ENCODE data around the gene LDB3.

LDB3 gene

DNA sequence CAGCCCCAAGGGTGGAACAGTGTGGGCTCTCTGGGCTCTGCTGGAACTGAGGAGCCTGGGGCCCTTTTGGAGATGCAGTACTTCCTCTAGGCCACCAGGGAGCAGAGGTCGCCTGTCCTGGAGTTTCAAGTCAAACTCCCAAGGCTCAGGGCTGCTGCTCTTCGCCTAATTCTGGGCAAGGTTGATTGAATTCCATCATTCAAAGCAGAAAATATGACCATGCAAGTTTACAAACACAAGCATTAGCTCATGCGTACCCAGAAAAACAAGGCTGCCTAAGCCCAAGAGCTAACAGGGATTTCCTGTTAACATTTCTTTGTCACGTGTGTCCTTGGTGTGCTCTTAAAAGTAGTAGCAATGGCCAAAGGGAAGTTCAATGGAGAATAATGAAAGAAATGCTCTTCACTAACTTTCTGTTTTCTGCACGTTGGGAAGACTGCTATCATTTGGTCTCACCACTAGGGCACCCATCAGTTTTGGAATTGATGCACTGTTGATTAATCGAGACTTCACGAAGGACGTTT lies 20.1 kb downstream of the LDB3 start:
- DNase-seq = peak; percentile 93 to 96

GRCh38 chr10:86689146-86689545 lies 20.8 kb downstream of the LDB3 start:
- DNase-seq = no peak

DNA sequence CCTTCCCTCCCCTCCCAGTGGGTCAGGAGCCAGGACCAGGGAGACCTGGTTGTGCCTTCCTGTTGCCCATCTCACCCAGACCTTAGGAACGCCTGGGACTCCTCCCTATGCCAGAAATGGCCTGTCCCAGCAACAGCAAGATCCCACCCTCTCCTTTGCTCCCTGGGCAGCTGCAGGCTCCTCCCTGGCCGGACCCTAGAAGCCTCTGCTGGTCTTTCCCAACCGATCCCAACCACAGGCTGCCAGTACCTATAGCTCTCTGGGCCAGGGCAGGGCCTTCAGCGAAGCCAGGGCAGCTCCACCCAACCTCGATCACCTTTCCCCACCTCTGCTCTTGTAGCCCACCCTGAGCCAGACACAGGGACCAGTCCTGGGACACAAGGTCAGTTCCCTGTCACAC lies 21.9 kb downstream of the LDB3 start:
- DNase-seq = no peak

- no peak for DNase-seq
Measured at GRCh38 chr10:86690657-86691084, 22.4 kb downstream of the LDB3 start.

- no peak for DNase-seq
Measured at GRCh38 chr10:86691333-86692022, 23.2 kb downstream of the LDB3 start.

DNA sequence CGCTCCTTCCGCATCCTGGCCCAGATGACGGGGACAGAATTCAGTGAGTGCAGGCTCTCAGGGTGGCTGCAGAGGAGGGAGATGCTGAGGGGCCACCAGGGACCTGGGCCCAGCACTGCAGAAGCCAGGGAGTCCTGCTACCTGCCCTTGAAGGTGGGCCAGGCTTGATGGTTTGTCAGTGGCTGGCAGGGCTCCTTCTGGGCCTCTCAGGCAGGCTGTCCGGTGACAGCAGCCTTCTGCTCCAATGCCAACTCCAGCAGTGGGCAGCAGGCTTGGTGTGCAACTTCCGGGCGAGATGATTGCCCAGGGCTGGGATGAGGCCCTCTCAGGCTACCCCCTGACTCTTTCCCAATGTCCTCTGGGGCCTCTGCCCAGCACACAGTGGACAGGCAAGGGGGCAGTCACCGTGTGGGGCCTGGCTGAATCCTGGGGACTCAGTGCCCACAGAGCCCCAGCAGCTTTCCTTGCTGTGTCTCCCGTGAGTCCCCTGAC lies 23.8 kb downstream of the LDB3 start:
- DNase-seq = no peak

GRCh38 chr10:86692664-86693063 lies 24.4 kb downstream of the LDB3 start:
- no peak for DNase-seq

GRCh38 chr10:86693275-86693674 lies 25.0 kb downstream of the LDB3 start:
- DNase-seq = no peak

- DNase-seq = peak; percentile 60 to 75
Measured at GRCh38 chr10:86693721-86694369, 25.5 kb downstream of the LDB3 start.

DNA sequence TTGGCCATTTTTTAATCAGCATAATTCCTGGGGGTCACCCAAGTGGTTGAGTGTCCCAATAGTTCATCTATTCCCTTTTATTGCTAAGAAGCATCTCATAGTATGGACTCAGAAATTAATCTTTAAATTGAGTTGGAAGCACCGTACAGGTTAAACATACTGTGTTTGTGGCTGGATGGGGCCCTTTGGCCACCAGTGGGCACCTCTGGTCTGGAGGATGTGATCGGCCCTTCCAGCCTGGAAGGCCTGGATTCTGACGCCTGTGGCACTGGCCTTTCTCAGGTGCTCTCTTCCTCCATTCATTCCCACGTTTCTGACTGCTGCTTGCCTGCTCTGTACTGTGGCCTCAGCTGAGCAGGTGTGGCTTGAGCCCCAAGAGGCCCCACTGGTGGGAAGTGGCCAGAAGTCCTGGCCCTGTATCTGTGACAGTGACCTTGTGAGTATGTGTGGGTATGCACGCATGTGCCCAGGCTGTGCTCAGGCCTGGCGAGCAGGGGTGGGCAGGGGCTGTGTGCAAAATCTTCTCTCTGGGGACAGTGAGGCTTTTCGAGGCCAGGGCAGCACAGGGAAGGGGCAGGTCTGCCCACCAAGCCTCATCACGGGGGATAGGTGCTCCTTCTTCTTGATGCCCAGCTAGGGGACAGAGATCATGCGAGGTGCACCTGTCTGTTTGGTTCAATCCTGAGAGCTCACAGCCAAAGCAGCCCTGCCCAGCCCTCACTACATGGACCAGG lies 30.1 kb downstream of the LDB3 start:
- no peak for DNase-seq

- DNase-seq = no peak
Measured at GRCh38 chr10:86699125-86699524, 30.8 kb downstream of the LDB3 start.

GRCh38 chr10:86699541-86699940 lies 31.2 kb downstream of the LDB3 start:
- DNase-seq = no peak

GRCh38 chr10:86699991-86700840 lies 31.9 kb downstream of the LDB3 start:
- DNase-seq = no peak

GRCh38 chr10:86700851-86701617 lies 32.7 kb downstream of the LDB3 start:
- DNase-seq = no peak

GRCh38 chr10:86703176-86703575 lies 34.9 kb downstream of the LDB3 start:
- DNase-seq = no peak

DNA sequence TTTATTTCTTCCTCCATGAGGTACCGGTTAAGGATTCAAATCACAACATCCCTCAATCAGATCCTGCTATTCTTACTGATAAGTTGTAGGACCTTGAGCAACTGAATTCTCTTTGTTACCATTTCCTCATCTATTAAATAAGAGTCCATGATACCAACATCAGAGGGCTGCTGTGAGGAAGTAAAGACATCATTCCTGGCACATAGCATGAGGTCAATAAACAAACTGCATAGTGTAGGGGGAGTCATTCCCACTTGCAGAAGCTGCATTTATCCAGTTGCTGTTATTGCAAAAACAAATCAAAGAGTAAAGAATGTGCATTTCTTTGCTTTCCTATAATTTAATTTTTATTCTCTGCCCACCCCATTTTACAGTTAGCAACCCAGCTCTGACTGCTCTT lies 36.8 kb downstream of the LDB3 start:
- DNase-seq = no peak

GRCh38 chr10:86705905-86706304 lies 37.6 kb downstream of the LDB3 start:
- no peak for DNase-seq

- no peak for DNase-seq
Measured at GRCh38 chr10:86706401-86706841, 38.1 kb downstream of the LDB3 start.

DNA sequence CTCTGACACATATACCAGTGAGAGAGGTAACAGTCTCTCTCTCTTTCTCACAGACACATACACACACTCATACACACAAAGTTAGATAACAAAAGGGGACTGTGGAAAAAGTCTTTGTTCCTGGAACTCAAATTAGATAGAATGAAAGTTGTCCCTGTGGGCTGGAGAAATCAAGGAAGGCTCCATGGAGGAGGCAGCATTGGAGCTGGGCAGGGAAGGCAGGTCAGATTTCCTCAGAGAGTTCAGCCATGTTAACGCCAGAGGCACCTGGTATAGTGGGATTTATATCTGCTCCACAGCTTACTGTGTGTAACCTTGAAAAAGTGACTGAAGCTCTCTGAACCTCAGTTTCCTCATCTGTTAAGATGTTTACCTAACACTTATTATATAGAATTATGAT lies 38.7 kb downstream of the LDB3 start:
- DNase-seq = no peak

DNA sequence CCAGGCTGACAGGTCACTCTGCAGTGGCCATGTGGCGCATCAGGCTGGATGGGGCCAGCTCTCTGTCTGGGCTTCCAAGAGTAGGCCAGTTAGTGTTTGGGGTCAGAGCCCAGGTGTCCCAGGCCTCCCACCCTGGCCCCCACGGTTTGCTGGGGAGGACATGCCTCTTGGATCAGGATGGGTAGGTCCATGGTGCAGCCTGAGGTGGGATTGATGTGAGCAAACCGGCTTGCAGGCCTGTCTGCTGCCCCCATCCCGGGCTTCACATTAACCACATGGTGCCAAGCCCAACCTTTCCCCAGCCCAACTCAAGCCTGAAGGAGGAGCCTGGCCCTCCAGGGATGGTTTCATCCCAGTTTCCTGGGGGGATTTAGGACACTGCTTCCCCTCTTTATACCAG lies 39.2 kb downstream of the LDB3 start:
- DNase-seq = no peak

- no peak for DNase-seq
Measured at GRCh38 chr10:86708068-86708782, 39.9 kb downstream of the LDB3 start.
